A673 (cell line): ENCODE measurements around the gene PSENEN. TPM values are rescaled to one million over a fixed set of nuclear protein-coding genes. Genes with fewer than 3 reads are reported as not detected.
A peak's percentile ranks its signal among the peaks of the same experiment; 100 is the strongest.

Experiments used
- BruUV-seq: library from RNA; stranded (reverse); fragments of 400-500 nt; replicated peaks from 2 replicates; lab custom pipeline; 2021; lab: Mats Ljungman, UMichigan
- CTCF ChIA-PET: fragments of 300-600 bp; sonication (Branson Sonifier 250); formaldehyde crosslinking; loops from one replicate; lab custom pipeline; 2022; ENCODE audit warnings: antibody characterized with exemption; lab: Charles Lee
- POLR2A ChIA-PET: fragments of 300-600 bp; sonication (Branson Sonifier 250); formaldehyde crosslinking; loops from one replicate; lab custom pipeline; 2022; ENCODE audit warnings: antibody characterized with exemption; ENCODE audit not compliant: low non-redundant PET; lab: Charles Lee
- DNase-seq: peaks from one replicate; pipeline ENCODE4 v3.0.0-alpha.2; 2015; ENCODE audit warnings: low spot score
- H3K27ac ChIP-seq: fragments of 200-600 bp; sonication (generic); 2 replicates; pipeline ENCODE4 v1.5.1; 2016; ENCODE audit warnings: mixed run types, low read depth, mild to moderate bottlenecking, mixed read lengths, antibody characterized with exemption, low read length; ENCODE audit not compliant: poor library complexity, severe bottlenecking
- H3K27me3 ChIP-seq: fragments of 200-600 bp; sonication (generic); replicated peaks from 2 replicates; pipeline ENCODE4 v1.6.1; 2017; ENCODE audit warnings: mixed run types, low read depth, mild to moderate bottlenecking, mixed read lengths, antibody characterized with exemption, low read length; ENCODE audit not compliant: insufficient read depth, poor library complexity
- H3K36me3 ChIP-seq: fragments of 200-600 bp; sonication (generic); 2 replicates; pipeline ENCODE4 v1.6.1; 2016; ENCODE audit warnings: mixed run types, mild to moderate bottlenecking, mixed read lengths, antibody characterized with exemption, low read length; ENCODE audit not compliant: insufficient read depth, poor library complexity, severe bottlenecking
- H3K4me1 ChIP-seq: fragments of 200-600 bp; sonication (generic); 2 replicates; pipeline ENCODE4 v1.6.1; 2017; ENCODE audit warnings: mixed run types, mild to moderate bottlenecking, mixed read lengths, antibody characterized with exemption, low read length; ENCODE audit not compliant: insufficient read depth, poor library complexity, severe bottlenecking
- H3K4me3 ChIP-seq: fragments of 200-600 bp; sonication (generic); 2 replicates; pipeline ENCODE4 v1.5.1; 2016; ENCODE audit warnings: low read depth, mixed run types, mild to moderate bottlenecking, mixed read lengths, low read length; ENCODE audit not compliant: poor library complexity, severe bottlenecking
- H3K9me3 ChIP-seq: fragments of 200-600 bp; sonication (generic); 2 replicates; pipeline ENCODE4 v1.6.1; 2016; ENCODE audit warnings: mixed run types, low read depth, mild to moderate bottlenecking, mixed read lengths, antibody characterized with exemption, low read length; ENCODE audit not compliant: poor library complexity, severe bottlenecking
- EZH2 ChIP-seq: fragments of 200-600 bp; sonication (generic); IDR thresholded peaks from 2 replicates; pipeline ENCODE4 v1.6.1; 2017; ENCODE audit warnings: borderline replicate concordance, low read depth, mild to moderate bottlenecking, mixed read lengths, antibody characterized with exemption, low read length; ENCODE audit not compliant: poor library complexity, severe bottlenecking
- intact Hi-C: fragments of 100-400 bp; cut with micrococcal nuclease; formaldehyde crosslinking; loops from one replicate; pipeline ENCODE4 v1.10.0; 2022; ENCODE audit not compliant: unreplicated experiment
- total RNA-seq: library from RNA; stranded (reverse); gene quantifications from 2 replicates; pipeline ENCODE4 v1.2.3, GENCODE V29; 2021
- TF ChIP-seq, protein P1 (sequence below): fragments of 300-800, 200-600 bp; sonication (generic); conservative IDR thresholded peaks from 2 replicates; pipeline ENCODE4 v1.5.1; 2017; ENCODE audit warnings: low read depth, mild to moderate bottlenecking, antibody characterized with exemption, low read length, moderate library complexity, mixed read lengths

Gene PSENEN
- total RNA-seq, 1 experiment from 2014 or later: 58.8 TPM

DNA sequence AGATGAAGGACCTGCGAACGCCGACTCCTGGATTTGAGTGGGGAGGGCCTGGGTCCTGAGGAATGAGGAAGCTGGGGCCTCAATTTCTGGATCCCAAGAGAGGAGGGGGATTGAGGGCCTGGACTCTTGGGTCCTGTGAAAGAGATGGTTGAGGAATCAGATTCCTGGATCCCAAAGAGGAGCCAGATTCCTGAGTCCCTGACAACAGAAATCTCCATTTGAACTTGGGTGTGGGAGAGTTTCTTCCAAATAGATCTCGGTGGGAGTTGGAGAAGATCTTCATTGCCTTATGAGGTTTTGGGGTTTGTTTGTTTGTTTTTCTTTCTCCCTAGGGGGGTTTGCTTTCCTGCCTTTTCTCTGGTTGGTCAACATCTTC lies 624 bp downstream of the PSENEN start:
- H3K36me3 ChIP-seq: no peaks in the 10 kb centered on the region
- intact Hi-C loops: loop anchor here (10.0 kb wide), 1 partner anchor 189 kb away; the partner anchor contains the start of gene LRFN3
- no TSS peak for BruUV-seq
- ChIA-PET POLR2A (no interaction called here), CTCF (interaction anchor here (0.6 kb wide), 1 partner anchor 74 kb away, joined by 3 read pairs; no protein-coding TSS in a partner anchor)
- no peak for TF ChIP-seq EZH2
- TF ChIP-seq, protein P1, sequence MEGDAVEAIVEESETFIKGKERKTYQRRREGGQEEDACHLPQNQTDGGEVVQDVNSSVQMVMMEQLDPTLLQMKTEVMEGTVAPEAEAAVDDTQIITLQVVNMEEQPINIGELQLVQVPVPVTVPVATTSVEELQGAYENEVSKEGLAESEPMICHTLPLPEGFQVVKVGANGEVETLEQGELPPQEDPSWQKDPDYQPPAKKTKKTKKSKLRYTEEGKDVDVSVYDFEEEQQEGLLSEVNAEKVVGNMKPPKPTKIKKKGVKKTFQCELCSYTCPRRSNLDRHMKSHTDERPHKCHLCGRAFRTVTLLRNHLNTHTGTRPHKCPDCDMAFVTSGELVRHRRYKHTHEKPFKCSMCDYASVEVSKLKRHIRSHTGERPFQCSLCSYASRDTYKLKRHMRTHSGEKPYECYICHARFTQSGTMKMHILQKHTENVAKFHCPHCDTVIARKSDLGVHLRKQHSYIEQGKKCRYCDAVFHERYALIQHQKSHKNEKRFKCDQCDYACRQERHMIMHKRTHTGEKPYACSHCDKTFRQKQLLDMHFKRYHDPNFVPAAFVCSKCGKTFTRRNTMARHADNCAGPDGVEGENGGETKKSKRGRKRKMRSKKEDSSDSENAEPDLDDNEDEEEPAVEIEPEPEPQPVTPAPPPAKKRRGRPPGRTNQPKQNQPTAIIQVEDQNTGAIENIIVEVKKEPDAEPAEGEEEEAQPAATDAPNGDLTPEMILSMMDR: no peak
- no peaks in the 10 kb centered on the region for H3K27me3 ChIP-seq
- peak overlapping the region; percentile 72 for H3K4me3 ChIP-seq
- no peak for DNase-seq
- peaks cover 3% of the 10 kb centered on the region for H3K4me1 ChIP-seq
- H3K27ac ChIP-seq: peak overlapping the region; percentile 99
- no peaks in the 10 kb centered on the region for H3K9me3 ChIP-seq

DNA sequence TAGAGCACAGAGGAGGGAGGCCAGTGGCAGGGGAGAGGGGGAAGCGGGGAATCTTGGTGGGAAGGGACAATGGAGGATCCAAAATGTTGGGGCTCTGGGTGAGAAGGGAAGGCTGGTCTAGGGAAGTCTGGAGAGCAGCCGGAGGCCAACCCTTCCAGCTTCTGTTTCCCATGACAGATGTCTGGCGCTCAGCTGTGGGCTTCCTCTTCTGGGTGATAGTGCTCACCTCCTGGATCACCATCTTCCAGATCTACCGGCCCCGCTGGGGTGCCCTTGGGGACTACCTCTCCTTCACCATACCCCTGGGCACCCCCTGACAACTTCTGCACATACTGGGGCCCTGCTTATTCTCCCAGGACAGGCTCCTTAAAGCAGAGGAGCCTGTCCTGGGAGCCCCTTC lies 1.1 kb downstream of the PSENEN start:
- BruUV-seq: no TSS peak
- peak overlapping the region; percentile 72 for H3K4me3 ChIP-seq
- H3K9me3 ChIP-seq: no peaks in the 10 kb centered on the region
- intact Hi-C loops: loop anchor here (10.0 kb wide), 1 partner anchor 188 kb away; the partner anchor contains the start of gene LRFN3
- H3K4me1 ChIP-seq: peaks cover 3% of the 10 kb centered on the region
- H3K27ac ChIP-seq: peak overlapping the region; percentile 99
- TF ChIP-seq, protein P1: no peak
- no peak for TF ChIP-seq EZH2
- CTCF ChIA-PET: no interaction called here
- POLR2A ChIA-PET: no interaction called here
- H3K27me3 ChIP-seq: no peaks in the 10 kb centered on the region
- no peaks in the 10 kb centered on the region for H3K36me3 ChIP-seq
- DNase-seq: no peak

DNA sequence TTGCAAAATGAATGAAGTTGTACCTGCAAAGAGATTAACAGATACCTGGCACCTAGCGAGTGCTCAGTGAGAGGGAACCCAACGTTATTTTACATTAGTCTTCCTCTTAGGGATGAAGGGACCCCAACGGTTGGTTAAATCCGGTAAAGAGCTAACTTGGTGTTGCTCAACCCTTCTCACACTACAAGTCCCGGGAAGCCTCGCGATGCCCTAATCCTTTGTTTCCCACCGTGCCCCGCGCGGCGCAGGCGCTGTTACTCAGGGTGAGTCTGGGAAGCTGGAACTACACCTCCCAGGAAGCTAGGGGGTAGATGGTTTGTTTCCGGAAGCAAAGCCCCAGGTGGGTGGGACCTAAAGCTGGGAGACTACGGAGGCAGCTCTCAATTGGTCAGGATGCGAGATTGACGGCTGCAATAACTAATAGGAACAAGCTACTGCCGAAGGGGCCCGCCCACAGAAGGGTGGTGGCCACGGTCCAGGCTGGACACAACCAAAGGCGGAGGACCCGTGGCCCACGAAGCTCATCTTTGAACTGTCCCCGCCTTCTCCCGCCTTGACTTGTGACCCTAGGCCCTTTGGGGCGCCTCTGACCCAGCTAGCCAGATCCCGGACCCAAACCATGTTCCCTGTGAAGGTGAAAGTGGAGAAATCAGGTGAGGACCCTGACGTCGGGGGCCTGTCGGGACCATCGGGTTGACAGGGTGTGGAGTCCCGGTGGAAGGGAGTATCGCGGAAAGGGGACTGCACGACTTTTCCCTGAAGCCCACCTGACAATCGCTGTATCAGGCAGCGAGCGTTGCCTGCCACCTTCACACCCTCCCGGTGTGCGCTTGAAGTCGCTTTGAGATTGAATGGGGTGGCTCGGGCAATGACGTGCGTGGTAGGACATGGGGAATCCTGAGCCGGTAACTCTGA lies 2.9 kb downstream of the PSENEN start, which contains the start of gene LIN37:
Gene LIN37, plus strand, starts transcription at position 471 of the 915 bp plus-strand sequence. Its CDS starts 149 bp downstream, at position 620.
- intact Hi-C loops: loop anchor here (10.0 kb wide), 1 partner anchor 186 kb away; the partner anchor contains the start of gene LRFN3
- Histone ChIP-seq H3K36me3 (no peaks in the 10 kb centered on the region), H3K9me3 (no peaks in the 10 kb centered on the region), H3K4me1 (peaks cover 3% of the 10 kb centered on the region), H3K27me3 (no peaks in the 10 kb centered on the region), H3K27ac (peak within 1 kb of the TSS; percentile 53), H3K4me3 (peak within 1 kb of the TSS; percentile 83)
- no TSS peak for BruUV-seq
- ChIA-PET POLR2A (interaction anchor here (1.0 kb wide), 1 partner anchor 9 kb away, joined by 3 read pairs; no protein-coding TSS in a partner anchor), CTCF (interaction anchor here (0.7 to 1.1 kb wide), 2 partner anchors 54 to 56 kb away, joined by 3 to 4 read pairs; no protein-coding TSS in a partner anchor)
- peak; percentile 100 for DNase-seq
- TF ChIP-seq, protein P1: no peak
- no peak for TF ChIP-seq EZH2
